Calu3 (cell line): ENCODE data around the gene OSER1. TPM values are rescaled to one million over a fixed set of nuclear protein-coding genes. Genes with fewer than 3 reads are reported as not detected.

Source experiments
- BruUV-seq: library from RNA; stranded (reverse); fragments of 400-500 nt; replicated peaks from 2 replicates; lab custom pipeline; 2021; lab: Mats Ljungman, UMichigan
- CTCF ChIA-PET: fragments of 300-600 bp; sonication (Branson Sonifier 250); formaldehyde crosslinking; loops from one replicate; lab custom pipeline; 2022; ENCODE audit warnings: antibody characterized with exemption; lab: Charles Lee
- DNase-seq: peaks from one replicate; pipeline ENCODE4 v3.0.0; 2022
- H3K27ac Mint-ChIP-seq: one replicate; pipeline ENCODE4 v1.8.0; 2022; ENCODE audit warnings: mixed read lengths; ENCODE audit not compliant: unreplicated experiment
- H3K27me3 Mint-ChIP-seq: one replicate; pipeline ENCODE4 v1.8.0; 2022; ENCODE audit warnings: mixed read lengths; ENCODE audit not compliant: unreplicated experiment
- H3K36me3 Mint-ChIP-seq: one replicate; pipeline ENCODE4 v1.8.0; 2022; ENCODE audit warnings: mild to moderate bottlenecking, moderate library complexity, mixed read lengths; ENCODE audit not compliant: insufficient read depth, unreplicated experiment
- H3K4me1 Mint-ChIP-seq: one replicate; pipeline ENCODE4 v1.8.0; 2022; ENCODE audit warnings: mild to moderate bottlenecking, low read depth, mixed read lengths; ENCODE audit not compliant: unreplicated experiment
- H3K4me3 Mint-ChIP-seq: one replicate; pipeline ENCODE4 v1.8.0; 2022; ENCODE audit warnings: mild to moderate bottlenecking, low read depth, moderate library complexity, mixed read lengths; ENCODE audit not compliant: unreplicated experiment
- H3K9me3 Mint-ChIP-seq: one replicate; pipeline ENCODE4 v1.8.0; 2022; ENCODE audit warnings: low read depth, mixed read lengths; ENCODE audit not compliant: unreplicated experiment
- CTCF ChIP-seq: fragments of 200-600 bp; IDR thresholded peaks from one replicate; pipeline ENCODE4 v1.8.0; 2022; ENCODE audit warnings: antibody characterized with exemption; ENCODE audit not compliant: unreplicated experiment
- intact Hi-C: fragments of 100-400 bp; cut with micrococcal nuclease; formaldehyde crosslinking; loops from one replicate; pipeline ENCODE4 v1.10.0; 2022; ENCODE audit not compliant: unreplicated experiment
- total RNA-seq: library from RNA; stranded (reverse); gene quantifications from 2 replicates; pipeline ENCODE4 v1.2.3, GENCODE V29; 2022

The OSER1 gene
- total RNA-seq, 1 experiment from 2014 or later, result 56.7 TPM

GRCh38 chr20:44223721-44224120 is 13.2 kb upstream of the OSER1 start:
- intact Hi-C loops, result no loop called here
- Mint-ChIP-seq H3K27ac (no peak overlapping the region), H3K36me3 (peaks cover 5% of the 10 kb centered on the region), H3K9me3 (no peaks in the 10 kb centered on the region), H3K4me1 (no peaks in the 10 kb centered on the region), H3K27me3 (no peaks in the 10 kb centered on the region), H3K4me3 (no peak overlapping the region)
- BruUV-seq, result no TSS peak
- TF ChIP-seq CTCF, result no peak
- no peak for DNase-seq
- CTCF ChIA-PET, result interaction anchor here (0.5 to 0.7 kb wide), 2 partner anchors 204 to 605 kb away, joined by 3 to 4 read pairs; no protein-coding TSS in a partner anchor

GRCh38 chr20:44222633-44223368 is 12.2 kb upstream of the OSER1 start:
- H3K9me3 Mint-ChIP-seq, result no peaks in the 10 kb centered on the region
- CTCF ChIA-PET, result interaction anchor here (0.5 kb wide), 1 partner anchor 605 kb away, joined by 3 read pairs; no protein-coding TSS in a partner anchor
- H3K36me3 Mint-ChIP-seq, result no peaks in the 10 kb centered on the region
- H3K27me3 Mint-ChIP-seq, result no peaks in the 10 kb centered on the region
- no peak overlapping the region for H3K27ac Mint-ChIP-seq
- BruUV-seq, result no TSS peak
- no peak for DNase-seq
- no peak for TF ChIP-seq CTCF
- no peak overlapping the region for H3K4me3 Mint-ChIP-seq
- H3K4me1 Mint-ChIP-seq, result peaks cover under 1% of the 10 kb centered on the region
- intact Hi-C loops, result no loop called here

- Mint-ChIP-seq H3K27me3 (no peaks in the 10 kb centered on the region), H3K36me3 (peaks cover 4% of the 10 kb centered on the region), H3K4me3 (no peak overlapping the region), H3K9me3 (no peaks in the 10 kb centered on the region), H3K4me1 (peaks cover 8% of the 10 kb centered on the region), H3K27ac (no peak overlapping the region)
- no peak for DNase-seq
- no TSS peak for BruUV-seq
- intact Hi-C loops, result no loop called here
- CTCF ChIA-PET, result no interaction called here
- TF ChIP-seq CTCF, result no peak
Measured at GRCh38 chr20:44222027-44222426, 11.5 kb upstream of the OSER1 start.

- H3K27me3 Mint-ChIP-seq, result no peaks in the 10 kb centered on the region
- CTCF ChIA-PET, result no interaction called here
- H3K9me3 Mint-ChIP-seq, result no peaks in the 10 kb centered on the region
- no peak overlapping the region for H3K4me3 Mint-ChIP-seq
- no peak for TF ChIP-seq CTCF
- intact Hi-C loops, result no loop called here
- H3K27ac Mint-ChIP-seq, result no peak overlapping the region
- DNase-seq, result no peak
- peaks cover 4% of the 10 kb centered on the region for H3K36me3 Mint-ChIP-seq
- H3K4me1 Mint-ChIP-seq, result peaks cover 8% of the 10 kb centered on the region
- no TSS peak for BruUV-seq
Measured at GRCh38 chr20:44221368-44221954, 10.9 kb upstream of the OSER1 start.
